Activated T-helper 17 cell treated with anti-CD3 and anti-CD28 coated beads, Interleukin-2, amount 50 U/mL, for 72 hours (primary cell): Measurements from ENCODE around the gene PCDHB6. TPM values are rescaled to one million over a fixed set of nuclear protein-coding genes. Genes with fewer than 3 reads are reported as not detected.
"Not testable (repeated sequence)": the region's sequence is repeated elsewhere in the genome, so short reads cannot be mapped to it uniquely, and the experiment has no call there.

Source experiments
- ATAC-seq: fragments of 150-1000 bp; cut with Tn5 transposase; replicated peaks from 2 replicates; pipeline ENCODE4 v1.10.0; 2021; ENCODE audit warnings: mild to moderate bottlenecking, moderate library complexity
- H3K27ac Mint-ChIP-seq: one replicate; pipeline ENCODE4 v1.8.0; 2022; ENCODE audit warnings: mixed read lengths
- H3K27me3 Mint-ChIP-seq: one replicate; pipeline ENCODE4 v1.8.0; 2022; ENCODE audit warnings: mixed read lengths
- H3K36me3 Mint-ChIP-seq: one replicate; pipeline ENCODE4 v1.8.0; 2022; ENCODE audit warnings: low read depth, mild to moderate bottlenecking, mixed read lengths
- H3K4me1 Mint-ChIP-seq: one replicate; pipeline ENCODE4 v1.8.0; 2022; ENCODE audit warnings: mixed read lengths
- H3K4me3 Mint-ChIP-seq: one replicate; pipeline ENCODE4 v1.8.0; 2022; ENCODE audit warnings: mild to moderate bottlenecking, mixed read lengths
- H3K9me3 Mint-ChIP-seq: one replicate; pipeline ENCODE4 v1.8.0; 2022; ENCODE audit warnings: mixed read lengths
- total RNA-seq, 2 donors: library from RNA; stranded (reverse); gene quantifications; one replicate each; pipeline ENCODE4 v1.2.3, GENCODE V29; 2022

Gene PCDHB6
- total RNA-seq, 2 donors from 2014 or later: not detected

- Mint-ChIP-seq H3K27ac (no peak overlapping the region), H3K27me3 (peaks cover 27% of the 10 kb centered on the region), H3K4me1 (no peaks in the 10 kb centered on the region)
These were observed 551 bp downstream of the PCDHB6 start for GRCh38 chr5:141150224-141150992.

GRCh38 chr5:141150993-141151325 lies 1.1 kb downstream of the PCDHB6 start:
- H3K4me3 Mint-ChIP-seq: no peak overlapping the region
- H3K27ac Mint-ChIP-seq: no peak overlapping the region
- ATAC-seq: no peak
- H3K27me3 Mint-ChIP-seq: peaks cover 31% of the 10 kb centered on the region
- peaks cover 9% of the 10 kb centered on the region for H3K9me3 Mint-ChIP-seq
- H3K36me3 Mint-ChIP-seq: no peaks in the 10 kb centered on the region
- H3K4me1 Mint-ChIP-seq: no peaks in the 10 kb centered on the region

More at GRCh38 chr5:141150224-141150992, 551 bp downstream of the PCDHB6 start:
- H3K4me3 Mint-ChIP-seq: peak overlapping the region; percentile 14
- H3K36me3 Mint-ChIP-seq: no peaks in the 10 kb centered on the region
- no peak for ATAC-seq
- H3K9me3 Mint-ChIP-seq: peaks cover 9% of the 10 kb centered on the region

- H3K4me3 Mint-ChIP-seq, H3K4me1 Mint-ChIP-seq, H3K9me3 Mint-ChIP-seq, H3K27ac Mint-ChIP-seq, ATAC-seq, H3K36me3 Mint-ChIP-seq: not testable (repeated sequence)
- peaks cover 35% of the 10 kb centered on the region for H3K27me3 Mint-ChIP-seq
These were observed 1.8 kb downstream of the PCDHB6 start for GRCh38 chr5:141151632-141152031.

- not testable (repeated sequence) for H3K4me3 Mint-ChIP-seq, H3K36me3 Mint-ChIP-seq, H3K9me3 Mint-ChIP-seq, ATAC-seq, H3K4me1 Mint-ChIP-seq, H3K27ac Mint-ChIP-seq
- peaks cover 38% of the 10 kb centered on the region for H3K27me3 Mint-ChIP-seq
These were observed 2.2 kb downstream of the PCDHB6 start for GRCh38 chr5:141152096-141152495.

- H3K4me1 Mint-ChIP-seq: no peaks in the 10 kb centered on the region
- no peak overlapping the region for H3K27ac Mint-ChIP-seq
- no peak for ATAC-seq
These were observed 5.9 kb downstream of the PCDHB6 start for GRCh38 chr5:141155540-141156374.

GRCh38 chr5:141157356-141157755 lies 7.5 kb downstream of the PCDHB6 start:
- H3K4me3 Mint-ChIP-seq: not testable (repeated sequence)

More at GRCh38 chr5:141155540-141156374, 5.9 kb downstream of the PCDHB6 start:
- peaks cover 41% of the 10 kb centered on the region for H3K27me3 Mint-ChIP-seq
- H3K4me3 Mint-ChIP-seq: no peak overlapping the region
- no peaks in the 10 kb centered on the region for H3K36me3 Mint-ChIP-seq
- peaks cover 7% of the 10 kb centered on the region for H3K9me3 Mint-ChIP-seq

GRCh38 chr5:141157901-141158300 lies 8.0 kb downstream of the PCDHB6 start:
- H3K4me3 Mint-ChIP-seq, ATAC-seq, H3K36me3 Mint-ChIP-seq, H3K27ac Mint-ChIP-seq, H3K4me1 Mint-ChIP-seq, H3K9me3 Mint-ChIP-seq: not testable (repeated sequence)
- peaks cover 37% of the 10 kb centered on the region for H3K27me3 Mint-ChIP-seq

More at GRCh38 chr5:141157356-141157755, 7.5 kb downstream of the PCDHB6 start:
- H3K36me3 Mint-ChIP-seq, H3K9me3 Mint-ChIP-seq, H3K27ac Mint-ChIP-seq, H3K4me1 Mint-ChIP-seq, ATAC-seq: not testable (repeated sequence)
- H3K27me3 Mint-ChIP-seq: peaks cover 40% of the 10 kb centered on the region

- no peak within 1 kb of the TSS for H3K4me3 Mint-ChIP-seq
- H3K36me3 Mint-ChIP-seq: no peaks in the 10 kb centered on the region
- H3K9me3 Mint-ChIP-seq: peaks cover 3% of the 10 kb centered on the region
- no peak within 1 kb of the TSS for H3K27ac Mint-ChIP-seq
- H3K4me1 Mint-ChIP-seq: peaks cover 6% of the 10 kb centered on the region
- H3K27me3 Mint-ChIP-seq: peaks cover 31% of the 10 kb centered on the region
- ATAC-seq: no peak
These were observed 22.7 kb downstream of the PCDHB6 start, which contains the start of gene PCDHB7 for GRCh38 chr5:141172381-141173204. Gene PCDHB7, plus strand, starts transcription at chr5:141172644. Its CDS starts 192 bp downstream, at chr5:141172836.

- H3K4me1 Mint-ChIP-seq, H3K4me3 Mint-ChIP-seq, H3K9me3 Mint-ChIP-seq, ATAC-seq, H3K36me3 Mint-ChIP-seq, H3K27ac Mint-ChIP-seq: not testable (repeated sequence)
- H3K27me3 Mint-ChIP-seq: peaks cover 20% of the 10 kb centered on the region
These were observed 24.6 kb downstream of the PCDHB6 start for GRCh38 chr5:141174291-141175104.

GRCh38 chr5:141175933-141176332 lies 26.1 kb downstream of the PCDHB6 start:
- ATAC-seq: no peak
- Mint-ChIP-seq H3K27ac (no peak overlapping the region), H3K27me3 (peaks cover 15% of the 10 kb centered on the region), H3K4me3 (no peak overlapping the region), H3K36me3 (no peaks in the 10 kb centered on the region), H3K4me1 (peaks cover 6% of the 10 kb centered on the region), H3K9me3 (no peaks in the 10 kb centered on the region)

GRCh38 chr5:141177577-141178191 lies 27.8 kb downstream of the PCDHB6 start, which contains the start of gene PCDHB8:
Gene PCDHB8, plus strand, starts transcription at chr5:141177790. Its CDS starts 245 bp downstream, at chr5:141178035.
- not testable (repeated sequence) for H3K9me3 Mint-ChIP-seq, H3K4me3 Mint-ChIP-seq, H3K27ac Mint-ChIP-seq, H3K4me1 Mint-ChIP-seq, H3K36me3 Mint-ChIP-seq, ATAC-seq
- H3K27me3 Mint-ChIP-seq: peaks cover 23% of the 10 kb centered on the region

- not testable (repeated sequence) for H3K4me1 Mint-ChIP-seq, ATAC-seq, H3K9me3 Mint-ChIP-seq, H3K27ac Mint-ChIP-seq, H3K36me3 Mint-ChIP-seq, H3K4me3 Mint-ChIP-seq
- peaks cover 26% of the 10 kb centered on the region for H3K27me3 Mint-ChIP-seq
These were observed 29.5 kb downstream of the PCDHB6 start for GRCh38 chr5:141179371-141179770.

GRCh38 chr5:141179876-141180275 lies 30.0 kb downstream of the PCDHB6 start:
- not testable (repeated sequence) for H3K9me3 Mint-ChIP-seq, H3K27ac Mint-ChIP-seq, H3K4me3 Mint-ChIP-seq, ATAC-seq, H3K4me1 Mint-ChIP-seq, H3K36me3 Mint-ChIP-seq
- peaks cover 31% of the 10 kb centered on the region for H3K27me3 Mint-ChIP-seq
